Measurements from ENCODE around the gene KIAA0513.
A peak's percentile ranks its signal among the peaks of the same experiment; 100 is the strongest.

The KIAA0513 gene, protein sequence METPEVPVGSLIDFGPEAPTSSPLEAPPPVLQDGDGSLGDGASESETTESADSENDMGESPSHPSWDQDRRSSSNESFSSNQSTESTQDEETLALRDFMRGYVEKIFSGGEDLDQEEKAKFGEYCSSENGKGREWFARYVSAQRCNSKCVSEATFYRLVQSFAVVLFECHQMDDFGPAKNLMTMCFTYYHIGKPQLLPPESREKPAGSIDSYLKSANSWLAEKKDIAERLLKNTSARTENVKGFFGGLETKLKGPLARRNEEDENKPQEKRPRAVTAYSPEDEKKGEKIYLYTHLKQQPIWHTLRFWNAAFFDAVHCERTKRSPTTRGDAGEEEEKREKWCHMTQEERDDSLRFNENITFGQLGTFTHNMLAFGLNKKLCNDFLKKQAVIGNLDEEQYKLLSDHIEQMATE

DNA sequence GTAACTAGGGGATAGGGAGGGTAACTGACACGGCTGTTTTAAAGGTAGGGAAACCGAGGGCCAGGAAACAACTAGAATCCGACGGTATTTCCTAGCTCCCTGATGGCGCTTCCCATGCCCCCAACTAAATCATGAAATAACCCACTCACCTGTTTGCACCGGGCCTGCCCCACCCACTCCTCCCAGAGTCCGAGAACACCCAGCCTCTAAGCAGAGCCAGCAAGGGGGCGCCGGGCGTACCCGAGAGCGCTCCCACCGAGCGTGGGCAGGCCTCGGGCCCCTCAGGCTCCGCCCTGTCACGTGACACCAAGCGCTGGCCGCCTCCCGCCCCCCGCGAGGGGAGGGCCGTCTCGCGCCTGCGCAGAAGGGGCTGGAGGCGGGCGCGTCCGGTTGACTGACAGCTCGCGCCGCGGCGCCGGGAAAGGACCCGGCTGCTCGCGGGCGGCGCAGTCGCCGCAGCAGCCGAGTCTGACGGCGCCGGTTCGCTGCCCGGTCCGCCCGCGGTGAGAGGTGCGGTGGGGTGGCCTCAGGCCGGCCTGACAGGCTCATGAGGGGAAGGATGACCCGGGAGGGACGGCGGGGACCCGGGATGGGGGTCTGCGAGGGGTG lies at the start of gene KIAA0513:
KIAA0513 (plus strand) TSS at position 447 of the 609 bp plus-strand sequence. CDS start 39,277 bp downstream, outside the sequence.
- no peaks in the 10 kb centered on the region for H3K36me3 ChIP-seq
- H3K27ac ChIP-seq = peak within 1 kb of the TSS; percentile 77
- H3K4me3 ChIP-seq (ENCODE audit: low read depth, low read length) = peak within 1 kb of the TSS; percentile 63
- no peaks in the 10 kb centered on the region for H3K27me3 ChIP-seq (ENCODE audit: insufficient read depth, low read depth, severe bottlenecking)
- peak; percentile 84 for DNase-seq
- H3K9me3 ChIP-seq (ENCODE audit: severe bottlenecking) = no peaks in the 10 kb centered on the region
- TF ChIP-seq, protein P1, sequence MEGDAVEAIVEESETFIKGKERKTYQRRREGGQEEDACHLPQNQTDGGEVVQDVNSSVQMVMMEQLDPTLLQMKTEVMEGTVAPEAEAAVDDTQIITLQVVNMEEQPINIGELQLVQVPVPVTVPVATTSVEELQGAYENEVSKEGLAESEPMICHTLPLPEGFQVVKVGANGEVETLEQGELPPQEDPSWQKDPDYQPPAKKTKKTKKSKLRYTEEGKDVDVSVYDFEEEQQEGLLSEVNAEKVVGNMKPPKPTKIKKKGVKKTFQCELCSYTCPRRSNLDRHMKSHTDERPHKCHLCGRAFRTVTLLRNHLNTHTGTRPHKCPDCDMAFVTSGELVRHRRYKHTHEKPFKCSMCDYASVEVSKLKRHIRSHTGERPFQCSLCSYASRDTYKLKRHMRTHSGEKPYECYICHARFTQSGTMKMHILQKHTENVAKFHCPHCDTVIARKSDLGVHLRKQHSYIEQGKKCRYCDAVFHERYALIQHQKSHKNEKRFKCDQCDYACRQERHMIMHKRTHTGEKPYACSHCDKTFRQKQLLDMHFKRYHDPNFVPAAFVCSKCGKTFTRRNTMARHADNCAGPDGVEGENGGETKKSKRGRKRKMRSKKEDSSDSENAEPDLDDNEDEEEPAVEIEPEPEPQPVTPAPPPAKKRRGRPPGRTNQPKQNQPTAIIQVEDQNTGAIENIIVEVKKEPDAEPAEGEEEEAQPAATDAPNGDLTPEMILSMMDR (IDR thresholded peaks at IDR 0.05; ENCODE audit: low read depth, low read length) = peak; percentile 17; the same call in 1 of the 2 replicates

DNA sequence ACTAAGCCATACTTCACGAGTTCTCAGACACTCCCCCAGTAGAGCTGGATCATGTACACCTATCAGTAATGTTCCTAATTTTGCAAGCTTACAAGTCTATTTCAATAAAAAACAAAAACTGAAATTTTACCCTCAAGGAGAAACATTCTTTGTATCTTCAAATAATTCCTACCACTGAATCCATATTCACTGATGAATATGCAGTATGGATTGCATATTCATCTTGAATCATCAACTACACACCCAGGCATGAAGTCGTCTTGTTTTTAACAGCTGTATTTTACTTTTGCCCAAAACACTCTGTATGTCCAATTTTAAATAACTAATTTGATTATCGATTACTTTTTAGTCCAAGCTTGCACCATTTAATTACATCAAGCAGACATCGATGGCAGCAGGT lies 48.1 kb upstream of the KIAA0513 start:
- no peak overlapping the region for H3K4me3 ChIP-seq (ENCODE audit: low read depth, low read length)
- H3K27ac ChIP-seq = no peak overlapping the region
- no peaks in the 10 kb centered on the region for H3K36me3 ChIP-seq
- H3K9me3 ChIP-seq (ENCODE audit: severe bottlenecking) = no peaks in the 10 kb centered on the region
- TF ChIP-seq, protein P1 (IDR thresholded peaks at IDR 0.05; ENCODE audit: low read depth, low read length) = no peak
- H3K27me3 ChIP-seq (ENCODE audit: insufficient read depth, low read depth, severe bottlenecking) = no peaks in the 10 kb centered on the region
- no peak for DNase-seq

DNA sequence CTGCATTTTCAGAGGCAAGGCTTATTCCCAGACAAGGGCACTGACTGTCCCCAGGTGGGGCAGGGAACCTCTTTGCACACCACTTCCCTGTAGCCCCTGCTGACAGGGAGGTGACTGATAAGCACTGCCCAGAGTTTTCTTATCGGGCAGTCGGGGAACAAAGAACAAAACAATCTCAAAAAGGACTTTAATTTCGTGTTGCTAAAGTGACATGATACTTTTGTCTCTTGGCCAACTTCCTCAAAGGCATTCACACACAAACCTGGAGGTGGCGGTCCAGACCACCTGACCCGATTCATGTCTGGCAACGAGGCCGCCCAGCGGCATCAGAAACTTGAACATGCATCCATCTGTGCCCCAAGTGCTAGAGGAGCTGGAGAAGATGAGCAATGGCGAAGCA lies 45.2 kb upstream of the KIAA0513 start:
- no peaks in the 10 kb centered on the region for H3K9me3 ChIP-seq (ENCODE audit: severe bottlenecking)
- H3K27me3 ChIP-seq (ENCODE audit: insufficient read depth, low read depth, severe bottlenecking) = no peaks in the 10 kb centered on the region
- no peaks in the 10 kb centered on the region for H3K36me3 ChIP-seq
- no peak overlapping the region for H3K4me3 ChIP-seq (ENCODE audit: low read depth, low read length)
- TF ChIP-seq, protein P1 (IDR thresholded peaks at IDR 0.05; ENCODE audit: low read depth, low read length) = no peak
- no peak overlapping the region for H3K27ac ChIP-seq
- no peak for DNase-seq

DNA sequence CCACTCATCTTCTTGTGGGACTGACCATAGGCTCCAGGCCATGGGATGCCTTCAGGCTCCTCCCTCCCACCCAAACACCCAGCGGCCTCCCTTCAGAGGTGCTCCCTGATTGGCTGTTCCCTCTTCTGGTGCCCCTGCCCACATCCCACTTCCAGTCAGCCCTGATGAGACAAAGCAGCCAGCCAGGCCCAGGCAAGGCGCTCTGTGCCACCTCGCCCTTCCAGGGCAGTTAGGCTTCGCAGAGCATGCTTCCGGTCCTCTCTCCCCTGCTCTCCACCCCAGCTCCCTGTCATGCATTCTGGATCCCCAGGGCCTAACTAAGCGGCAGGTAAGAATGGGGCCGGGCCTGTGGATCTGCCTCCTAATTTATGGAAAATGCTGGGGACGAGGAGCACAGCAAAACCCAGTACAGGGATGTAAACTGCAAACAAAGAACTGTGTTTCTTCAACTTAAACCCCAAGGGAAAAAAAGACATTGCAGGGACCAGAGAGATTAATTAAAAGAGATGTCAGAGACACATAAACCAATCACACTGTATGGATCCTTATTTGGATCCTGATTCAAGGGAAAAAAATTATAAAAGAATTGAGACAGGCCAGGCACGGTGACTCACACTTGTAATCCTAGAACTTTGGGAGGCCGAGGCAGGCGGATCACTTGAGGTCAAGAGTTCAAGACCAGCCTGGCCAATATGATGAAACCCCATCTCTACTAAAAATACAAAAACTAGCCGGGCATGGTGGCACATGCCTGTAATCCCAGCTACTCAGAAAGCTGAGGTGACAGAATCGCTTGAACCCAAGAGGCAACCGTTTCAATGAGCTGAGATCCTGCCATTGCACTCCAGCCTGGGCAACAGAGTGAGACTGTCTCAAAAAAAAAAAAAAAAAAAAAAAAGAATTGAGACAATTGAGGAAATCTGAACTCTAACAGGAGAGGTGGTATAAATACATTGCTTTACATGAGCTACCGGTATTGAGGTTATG lies 42.2 kb upstream of the KIAA0513 start:
- no peaks in the 10 kb centered on the region for H3K9me3 ChIP-seq (ENCODE audit: severe bottlenecking)
- TF ChIP-seq, protein P1 (IDR thresholded peaks at IDR 0.05; ENCODE audit: low read depth, low read length) = no peak
- no peaks in the 10 kb centered on the region for H3K27me3 ChIP-seq (ENCODE audit: insufficient read depth, low read depth, severe bottlenecking)
- no peak for DNase-seq
- H3K27ac ChIP-seq = no peak overlapping the region
- H3K36me3 ChIP-seq = peaks cover 5% of the 10 kb centered on the region; the same call in 1 of the 2 replicates
- no peak overlapping the region for H3K4me3 ChIP-seq (ENCODE audit: low read depth, low read length)

DNA sequence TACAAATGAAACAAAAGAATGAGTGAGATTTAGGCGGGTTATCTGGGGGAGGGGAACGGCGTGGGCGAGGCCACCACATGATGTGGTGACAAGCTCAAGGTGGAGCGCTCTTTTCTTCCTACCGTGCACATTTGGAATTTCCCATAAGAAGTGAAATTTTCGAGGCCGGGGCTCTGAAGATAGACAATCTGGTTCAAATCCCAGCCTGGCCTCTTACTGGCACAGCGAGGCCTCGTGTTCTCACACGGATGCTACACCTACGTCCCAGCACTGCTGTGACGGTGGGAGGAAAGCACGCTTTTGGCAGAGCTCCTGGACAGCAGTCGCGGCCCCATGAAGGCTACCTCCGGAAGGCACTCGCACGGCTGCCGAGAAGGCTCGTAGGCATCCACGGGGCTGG lies 41.5 kb upstream of the KIAA0513 start:
- DNase-seq = no peak
- Histone ChIP-seq H3K4me3 (ENCODE audit: low read depth, low read length) (no peak overlapping the region), H3K36me3 (peaks cover 5% of the 10 kb centered on the region; the same call in 1 of the 2 replicates), H3K9me3 (ENCODE audit: severe bottlenecking) (no peaks in the 10 kb centered on the region), H3K27ac (no peak overlapping the region), H3K27me3 (ENCODE audit: insufficient read depth, low read depth, severe bottlenecking) (no peaks in the 10 kb centered on the region)
- TF ChIP-seq, protein P1 (IDR thresholded peaks at IDR 0.05; ENCODE audit: low read depth, low read length) = no peak

Measured in WERI-Rb-1 (cell line).